Left kidney (tissue), 8 donors: ENCODE data around the gene TRAF2. TPM values are rescaled to one million over a fixed set of nuclear protein-coding genes. Genes with fewer than 3 reads are reported as not detected.
"Not testable (repeated sequence)": the region's sequence is repeated elsewhere in the genome, so short reads cannot be mapped to it uniquely, and the experiment has no call there.

Experiments
- DNase-seq: peaks from one replicate; pipeline ENCODE4 v3.0.0-alpha.2; 2013
- long read RNA-seq, 8 donors: transcript quantifications; one replicate each; lab custom pipeline, GENCODE V29; 2026
- polyA plus RNA-seq: library from polyadenylated mRNA; unstranded; fragments of 120-200 nt; gene quantifications from one replicate; pipeline ENCODE4 v1.2.1, GENCODE V29; 2013; ENCODE audit not compliant: insufficient read length

The TRAF2 gene
- polyA plus RNA-seq = 12.7 TPM
- long read RNA-seq, donor 1, partial matches to known transcripts = 0 of 1 reads
- long read RNA-seq, donor 1, other reads (novel, unspliced or antisense) = 0 of 1 reads
- long read RNA-seq, donor 2, partial matches to known transcripts = 0 of 3 reads
- long read RNA-seq, donor 2, other reads (novel, unspliced or antisense) = 0 of 3 reads
- long read RNA-seq, donor 3, partial matches to known transcripts = 5 of 8 reads
- long read RNA-seq, donor 3, other reads (novel, unspliced or antisense) = 0 of 8 reads
- long read RNA-seq, donor 4 = 0 reads
- long read RNA-seq, donor 5, partial matches to known transcripts = 0 of 2 reads
- long read RNA-seq, donor 5, other reads (novel, unspliced or antisense) = 0 of 2 reads
- long read RNA-seq, donor 6, partial matches to known transcripts = 74 of 95 reads
- long read RNA-seq, donor 6, other reads (novel, unspliced or antisense) = 17 of 95 reads
- long read RNA-seq, donor 7, transcript TRAF2-201 (11 exons, 2,264 nt) = major isoform, 9 of 15 reads
- long read RNA-seq, donor 7, partial matches to known transcripts = 6 of 15 reads
- long read RNA-seq, donor 7, other reads (novel, unspliced or antisense) = 0 of 15 reads
- long read RNA-seq, donor 8, partial matches to known transcripts = 0 of 1 reads
- long read RNA-seq, donor 8, other reads (novel, unspliced or antisense) = 0 of 1 reads

GRCh38 chr9:136885950-136886578 is at the start of gene TRAF2:
Gene TRAF2 (plus strand): TSS chr9:136886516. CDS start chr9:136898741, 12,225 bp downstream.
- DNase-seq = peak; percentile 97

GRCh38 chr9:136837146-136837855 is 49.0 kb upstream of the TRAF2 start:
- no peak for DNase-seq

- DNase-seq = not testable (repeated sequence)
These were observed 48.4 kb upstream of the TRAF2 start for GRCh38 chr9:136837856-136838277.

GRCh38 chr9:136838314-136839228 is 47.7 kb upstream of the TRAF2 start:
- DNase-seq = no peak

- no peak for DNase-seq
These were observed 46.8 kb upstream of the TRAF2 start for GRCh38 chr9:136839229-136840139.

- no peak for DNase-seq
These were observed 46.0 kb upstream of the TRAF2 start for GRCh38 chr9:136840140-136840876.

GRCh38 chr9:136840877-136841645 is 45.3 kb upstream of the TRAF2 start:
- DNase-seq = no peak

- not testable (repeated sequence) for DNase-seq
These were observed 44.5 kb upstream of the TRAF2 start for GRCh38 chr9:136841646-136842379.

GRCh38 chr9:136842380-136842948 is 43.9 kb upstream of the TRAF2 start, which contains the start of gene AJM1:
Gene AJM1 (plus strand): TSS chr9:136842478. CDS start chr9:136844415, 1,937 bp downstream.
- DNase-seq = peak; percentile 72

GRCh38 chr9:136843159-136843800 is 43.0 kb upstream of the TRAF2 start:
- not testable (repeated sequence) for DNase-seq

- not testable (repeated sequence) for DNase-seq
These were observed 42.2 kb upstream of the TRAF2 start for GRCh38 chr9:136843801-136844740.

- no peak for DNase-seq
These were observed 41.4 kb upstream of the TRAF2 start for GRCh38 chr9:136844761-136845464.

- no peak for DNase-seq
These were observed 40.7 kb upstream of the TRAF2 start for GRCh38 chr9:136845465-136846260.
